ENCODE data around the gene KRT83.

The KRT83 gene

GRCh38 chr12:52331039-52331438 lies 9.8 kb upstream of the KRT83 start:
- DNase-seq = no peak

- no peak for DNase-seq
Observed at GRCh38 chr12:52327830-52328500, 6.8 kb upstream of the KRT83 start.

- DNase-seq = peak; percentile 80 to 85
Observed at GRCh38 chr12:52327052-52327829, 6.0 kb upstream of the KRT83 start.

GRCh38 chr12:52324153-52324444 lies 2.9 kb upstream of the KRT83 start:
- DNase-seq = no peak

- no peak for DNase-seq
Observed at GRCh38 chr12:52323416-52324152, 2.4 kb upstream of the KRT83 start.

GRCh38 chr12:52323001-52323400 lies 1.8 kb upstream of the KRT83 start:
- DNase-seq = no peak

- DNase-seq = no peak
Observed at GRCh38 chr12:52322069-52322468, 871 bp upstream of the KRT83 start.

GRCh38 chr12:52321418-52321817 lies 220 bp upstream of the KRT83 start:
- DNase-seq = no peak

- DNase-seq = no peak
Observed at GRCh38 chr12:52319097-52319496, 2.1 kb downstream of the KRT83 start.

- no peak for DNase-seq
Observed at GRCh38 chr12:52318241-52318990, 2.8 kb downstream of the KRT83 start.

GRCh38 chr12:52317468-52318052 lies 3.6 kb downstream of the KRT83 start:
- no peak for DNase-seq

- DNase-seq = no peak
Observed at GRCh38 chr12:52316701-52317100, 4.5 kb downstream of the KRT83 start.

GRCh38 chr12:52316290-52316689 lies 4.9 kb downstream of the KRT83 start:
- DNase-seq = no peak

GRCh38 chr12:52315721-52316120 lies 5.5 kb downstream of the KRT83 start:
- peak; percentile 18 to 20 for DNase-seq

- DNase-seq = no peak
Observed at GRCh38 chr12:52314511-52314910, 6.7 kb downstream of the KRT83 start.

- no peak for DNase-seq
Observed at GRCh38 chr12:52313926-52314325, 7.3 kb downstream of the KRT83 start.

- DNase-seq = no peak
Observed at GRCh38 chr12:52313461-52313860, 7.7 kb downstream of the KRT83 start.

- DNase-seq = no peak
Observed at GRCh38 chr12:52312086-52312485, 9.1 kb downstream of the KRT83 start.

- DNase-seq = no peak
Observed at GRCh38 chr12:52311285-52311648, 9.9 kb downstream of the KRT83 start.

GRCh38 chr12:52310622-52311284 lies 10.4 kb downstream of the KRT83 start:
- no peak for DNase-seq

GRCh38 chr12:52308806-52309425 lies 12.3 kb downstream of the KRT83 start:
- no peak for DNase-seq
